HL-60 (cell line): ENCODE results near the gene SPEM2.

Experiments used
- DNase-seq, 2 experiments: peaks; one replicate each; pipeline ENCODE4 v3.0.0-alpha.2; 2010 to 2020; ENCODE audit warnings: low read depth in 1 of 2, low spot score in 1 of 2
- H3K27ac ChIP-seq: fragments of 250-450 bp; sonication (Bioruptor Pico); replicated peaks from 2 replicates; pipeline ENCODE4 v1.5.1; 2020; ENCODE audit warnings: mild to moderate bottlenecking, moderate library complexity
- H3K27me3 ChIP-seq: fragments of 250-450 bp; sonication (Bioruptor Pico); 2 replicates; pipeline ENCODE4 v1.5.1; 2021; ENCODE audit warnings: mild to moderate bottlenecking, moderate library complexity; ENCODE audit not compliant: insufficient read depth, poor library complexity, severe bottlenecking
- H3K4me3 ChIP-seq: replicated peaks from 2 replicates; pipeline ENCODE4 v1.5.1; 2011; ENCODE audit warnings: mild to moderate bottlenecking, control low read depth, low read length; ENCODE audit not compliant: insufficient read depth
- CTCF ChIP-seq: IDR thresholded peaks from one replicate; pipeline ENCODE4 v1.5.1; 2011; ENCODE audit warnings: low read length, control low read depth, inconsistent platforms; ENCODE audit not compliant: insufficient read depth
- GABPA ChIP-seq: IDR thresholded peaks from 2 replicates; pipeline ENCODE4 v1.6.1; 2012; ENCODE audit warnings: low read depth
- POLR2AphosphoS5 ChIP-seq: IDR thresholded peaks from 2 replicates; pipeline ENCODE4 v1.6.1; 2012; ENCODE audit warnings: low read depth
- SPI1 ChIP-seq: IDR thresholded peaks from 2 replicates; pipeline ENCODE4 v1.6.1; 2012; ENCODE audit warnings: low read depth, mild to moderate bottlenecking, borderline replicate concordance
- TF ChIP-seq, protein P1 (sequence below): IDR thresholded peaks from 2 replicates; pipeline ENCODE4 v1.6.1; 2012; ENCODE audit warnings: low read depth; ENCODE audit not compliant: insufficient replicate concordance

Gene SPEM2

DNA sequence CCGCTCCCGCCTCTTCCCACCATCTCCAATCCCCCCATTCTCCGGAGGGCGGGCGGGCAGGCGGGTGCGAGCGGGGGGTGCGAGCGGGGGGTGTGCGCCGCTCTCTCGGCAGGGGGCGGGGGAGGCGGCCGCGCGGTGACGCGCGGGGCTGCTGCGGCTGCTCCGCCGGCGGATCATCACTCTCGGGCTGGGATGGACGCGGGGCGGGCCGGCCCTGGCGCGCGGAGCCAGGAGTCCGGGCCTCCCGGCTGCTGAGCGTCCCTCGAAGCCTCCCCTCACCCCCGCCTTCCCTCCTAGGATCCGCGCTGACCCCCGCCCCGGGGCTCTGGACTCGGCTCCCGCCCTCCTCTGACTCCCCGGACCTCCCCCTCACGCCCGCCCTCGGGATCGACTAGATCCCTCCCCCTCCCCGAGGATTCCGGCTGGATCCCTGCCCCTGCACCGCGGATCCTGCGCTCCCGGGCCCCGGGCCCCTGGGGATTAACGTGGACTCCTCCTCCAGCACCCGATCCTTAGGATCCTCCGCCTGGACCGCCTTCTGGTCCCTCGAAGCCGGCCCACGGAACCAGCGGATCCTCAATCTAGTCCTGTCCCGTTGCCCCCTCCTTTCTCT, 20.6 kb upstream of the SPEM2 start:
- Histone ChIP-seq H3K27ac (no peak overlapping the region), H3K4me3 (peak overlapping the region; percentile 54), H3K27me3 (peaks cover 2% of the 10 kb centered on the region)
- peak in 1 of 2 experiments; percentile 2 for DNase-seq
- TF ChIP-seq GABPA: no peak
- TF ChIP-seq, protein P1, sequence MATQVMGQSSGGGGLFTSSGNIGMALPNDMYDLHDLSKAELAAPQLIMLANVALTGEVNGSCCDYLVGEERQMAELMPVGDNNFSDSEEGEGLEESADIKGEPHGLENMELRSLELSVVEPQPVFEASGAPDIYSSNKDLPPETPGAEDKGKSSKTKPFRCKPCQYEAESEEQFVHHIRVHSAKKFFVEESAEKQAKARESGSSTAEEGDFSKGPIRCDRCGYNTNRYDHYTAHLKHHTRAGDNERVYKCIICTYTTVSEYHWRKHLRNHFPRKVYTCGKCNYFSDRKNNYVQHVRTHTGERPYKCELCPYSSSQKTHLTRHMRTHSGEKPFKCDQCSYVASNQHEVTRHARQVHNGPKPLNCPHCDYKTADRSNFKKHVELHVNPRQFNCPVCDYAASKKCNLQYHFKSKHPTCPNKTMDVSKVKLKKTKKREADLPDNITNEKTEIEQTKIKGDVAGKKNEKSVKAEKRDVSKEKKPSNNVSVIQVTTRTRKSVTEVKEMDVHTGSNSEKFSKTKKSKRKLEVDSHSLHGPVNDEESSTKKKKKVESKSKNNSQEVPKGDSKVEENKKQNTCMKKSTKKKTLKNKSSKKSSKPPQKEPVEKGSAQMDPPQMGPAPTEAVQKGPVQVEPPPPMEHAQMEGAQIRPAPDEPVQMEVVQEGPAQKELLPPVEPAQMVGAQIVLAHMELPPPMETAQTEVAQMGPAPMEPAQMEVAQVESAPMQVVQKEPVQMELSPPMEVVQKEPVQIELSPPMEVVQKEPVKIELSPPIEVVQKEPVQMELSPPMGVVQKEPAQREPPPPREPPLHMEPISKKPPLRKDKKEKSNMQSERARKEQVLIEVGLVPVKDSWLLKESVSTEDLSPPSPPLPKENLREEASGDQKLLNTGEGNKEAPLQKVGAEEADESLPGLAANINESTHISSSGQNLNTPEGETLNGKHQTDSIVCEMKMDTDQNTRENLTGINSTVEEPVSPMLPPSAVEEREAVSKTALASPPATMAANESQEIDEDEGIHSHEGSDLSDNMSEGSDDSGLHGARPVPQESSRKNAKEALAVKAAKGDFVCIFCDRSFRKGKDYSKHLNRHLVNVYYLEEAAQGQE: no peak
- no peak for TF ChIP-seq CTCF
- TF ChIP-seq SPI1: no peak
- TF ChIP-seq POLR2AphosphoS5: no peak

DNA sequence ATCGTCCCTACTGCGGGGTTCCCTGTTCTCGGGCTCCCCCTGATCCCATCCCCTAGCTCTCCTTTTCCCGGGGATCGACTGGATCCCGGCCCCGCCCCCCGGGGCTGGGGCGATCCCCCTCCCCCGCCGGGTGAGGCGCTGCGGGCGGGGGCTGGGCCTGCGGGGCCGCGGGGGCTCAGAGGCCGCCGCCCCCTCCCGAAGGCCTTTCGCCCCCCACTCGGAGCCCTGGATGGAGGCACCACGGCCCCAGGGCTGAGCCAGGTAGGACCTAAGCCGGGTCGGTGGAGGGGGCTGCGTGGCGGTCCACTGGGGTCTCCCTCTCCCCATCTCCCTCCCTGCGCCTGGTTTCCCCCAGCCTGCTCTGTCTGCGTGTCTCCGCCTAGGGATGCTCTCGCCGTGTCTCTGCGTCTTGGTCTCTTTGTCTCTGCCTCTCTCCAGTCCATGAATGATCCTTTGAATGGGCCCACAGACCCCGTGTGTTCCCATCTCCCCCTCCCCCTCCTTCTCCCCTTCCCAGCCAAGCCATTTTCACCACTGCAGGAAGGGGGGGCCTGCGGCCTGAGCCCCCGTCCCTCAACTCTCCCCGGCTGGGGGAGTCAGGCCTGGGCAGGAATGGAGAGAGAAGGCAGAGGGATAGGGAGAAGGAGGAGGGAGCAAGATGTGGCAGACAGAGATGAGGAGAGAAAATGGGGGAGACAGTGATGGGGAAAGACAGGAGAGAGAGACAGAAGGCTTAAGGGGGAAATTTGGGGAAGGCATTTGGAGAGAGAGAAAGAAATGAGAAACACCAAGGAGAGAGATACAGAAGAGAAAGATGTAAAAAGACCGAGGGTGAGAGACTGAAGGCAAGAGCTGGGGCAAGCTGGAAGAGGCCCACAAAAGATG, 19.8 kb upstream of the SPEM2 start:
- TF ChIP-seq POLR2AphosphoS5 (no peak), SPI1 (no peak), CTCF (no peak), GABPA (no peak)
- TF ChIP-seq, protein P1: no peak

DNA sequence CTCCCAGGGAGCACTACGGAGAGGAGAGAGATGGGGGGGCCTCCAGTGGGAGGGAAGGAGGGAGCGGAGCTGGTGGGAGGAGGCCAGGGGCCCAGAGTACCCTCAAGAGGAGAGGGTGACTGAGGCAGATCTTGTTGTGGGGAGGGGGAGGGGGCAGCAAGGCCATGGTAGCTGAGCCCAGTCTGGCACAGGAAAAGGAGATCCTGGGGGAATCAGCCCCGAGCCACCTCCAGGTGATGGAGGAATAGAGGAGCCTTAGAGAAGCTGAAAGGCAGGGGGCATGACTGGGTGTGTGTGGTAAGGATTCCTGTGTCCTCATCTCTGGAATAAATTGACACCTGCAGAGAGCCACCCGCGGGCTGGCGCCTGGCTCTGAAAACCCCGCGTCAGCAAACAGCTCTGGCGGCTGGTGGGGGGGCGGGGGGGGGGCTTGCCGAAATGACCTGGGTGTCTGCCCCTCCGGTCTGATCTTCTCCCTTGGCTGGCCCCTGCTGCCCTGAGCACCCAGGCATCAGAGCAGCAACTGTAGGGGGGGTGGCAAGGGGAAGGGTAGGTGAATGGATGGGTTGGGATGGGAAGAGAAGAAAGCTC, 19.1 kb upstream of the SPEM2 start:
- TF ChIP-seq, protein P1: no peak
- TF ChIP-seq GABPA (no peak), CTCF (no peak), POLR2AphosphoS5 (no peak), SPI1 (no peak)

More for the DNA sequence above, 19.8 kb upstream of the SPEM2 start:
- Histone ChIP-seq H3K4me3 (no peak overlapping the region), H3K27ac (no peak overlapping the region), H3K27me3 (peaks cover 2% of the 10 kb centered on the region)
- DNase-seq: no peak

More for the DNA sequence above, 19.1 kb upstream of the SPEM2 start:
- DNase-seq: no peak
- Histone ChIP-seq H3K27me3 (peaks cover 2% of the 10 kb centered on the region), H3K4me3 (no peak overlapping the region), H3K27ac (no peak overlapping the region)
